ENCODE data around the gene ZNF324B. TPM values are rescaled to one million over a fixed set of nuclear protein-coding genes. Genes with fewer than 3 reads are reported as not detected.

Gene ZNF324B
- polyA plus RNA-seq, 3 donors, result 0.46 to 3.1 (median 0.82) TPM

GRCh38 chr19:58474291-58474996, 23.0 kb downstream of the ZNF324B start:
- peak overlapping the region in 5 of 7 donors; percentile 33 to 98 (median 73) for H3K27ac Mint-ChIP-seq

More at GRCh38 chr19:58474291-58474996, 23.0 kb downstream of the ZNF324B start:
- Histone ChIP-seq H3K4me2 (replicated peaks; ENCODE audit: extremely low read depth, low read length, poor library complexity, severe bottlenecking) (no peak overlapping the region), H3K4me3 (replicated peaks in 1 of 3; ENCODE audit: low read depth in 2 of 3, low read length in 3 of 3) (no peak overlapping the region), H2AFZ (ENCODE audit: insufficient read depth, low read depth, low read length, poor library complexity, severe bottlenecking) (no peak overlapping the region), H3K9me3 (replicated peaks in 1 of 2; ENCODE audit: control insufficient read depth in 1 of 2, insufficient read depth in 1 of 2, low read length in 2 of 2) (no peaks in the 10 kb centered on the region), H3K4me1 (ENCODE audit: control insufficient read depth in 1 of 2, insufficient read depth in 2 of 2, low read length in 2 of 2) (peaks cover 14 to 21% of the 10 kb centered on the region in 2 donors), H3K27me3 (ENCODE audit: control insufficient read depth in 2 of 2, insufficient read depth in 2 of 2, low read length in 2 of 2) (no peaks in the 10 kb centered on the region), H3K9ac (ENCODE audit: insufficient read depth, low read length, poor library complexity, severe bottlenecking) (no peak overlapping the region), H3K36me3 (replicated peaks in 1 of 2; ENCODE audit: control insufficient read depth in 1 of 2, insufficient read depth in 2 of 2, low read length in 2 of 2) (peaks cover 28 to 29% of the 10 kb centered on the region in 2 donors), H3K27ac (ENCODE audit: low read depth in 1 of 2, low read length in 2 of 2) (no peak overlapping the region), H3K79me2 (ENCODE audit: insufficient read depth, low read length) (no peaks in the 10 kb centered on the region), H4K20me1 (ENCODE audit: insufficient read depth, low read length) (no peaks in the 10 kb centered on the region)
- H3K4me1 Mint-ChIP-seq, result peaks cover 17% of the 10 kb centered on the region
- H3K9me3 Mint-ChIP-seq, result peaks cover 0 to 3% (median 0%) of the 10 kb centered on the region in 7 donors
- WGBS (ENCODE audit: insufficient coverage), result 90% methylated on average over 10 of the region's 12 CpGs
- H3K27me3 Mint-ChIP-seq (ENCODE audit: low read depth in 3 of 3), result peaks cover 2 to 6% (median 2%) of the 10 kb centered on the region in 3 donors
- TF ChIP-seq CTCF (IDR thresholded peaks at IDR 0.05), result no peak
- H3K36me3 Mint-ChIP-seq, result peaks cover 36 to 37% of the 10 kb centered on the region in 2 donors
- intact Hi-C loops (cut with micrococcal nuclease), result no loop called here
- no peak for DNase-seq
- H3K4me3 Mint-ChIP-seq, result no peak overlapping the region

Data from CD14-positive monocyte (primary cell).